IMR-90 (cell line): Measurements from ENCODE around the gene TBC1D22B. TPM values are rescaled to one million over a fixed set of nuclear protein-coding genes. Genes with fewer than 3 reads are reported as not detected.

ENCODE experiments used
- ATAC-seq: fragments of 200-7000 bp; cut with Tn5 transposase; 2 replicates; pipeline ENCODE4 v1.9.1; 2020; ENCODE audit warnings: low read depth, mild to moderate bottlenecking, moderate library complexity
- BruUV-seq: library from RNA; stranded (reverse); fragments of 400-500 nt; replicated peaks from 2 replicates; lab custom pipeline; 2021; lab: Mats Ljungman, UMichigan
- CTCF ChIA-PET: fragments of 300-600 bp; formaldehyde crosslinking; extraction: SDS; loops from one replicate; lab custom pipeline; 2021; ENCODE audit warnings: antibody characterized with exemption; lab: Yijun Ruan, JAX
- POLR2A ChIA-PET: fragments of 300-600 bp; sonication (Branson Sonifier 250); formaldehyde crosslinking; loops from one replicate; lab custom pipeline; 2022; ENCODE audit warnings: antibody characterized with exemption; ENCODE audit not compliant: unreplicated experiment; lab: Charles Lee
- DNase-seq: peaks from one replicate; pipeline ENCODE4 v3.0.0; 2013
- H2AFZ ChIP-seq: replicated peaks from 2 replicates; pipeline ENCODE3; 2013; ENCODE audit warnings: low read length, mild to moderate bottlenecking; ENCODE audit not compliant: poor library complexity
- H2AK5ac ChIP-seq: 2 replicates; pipeline ENCODE4 v1.6.1; 2013; ENCODE audit warnings: low read depth, low read length, inconsistent platforms
- H2AK9ac ChIP-seq: replicated peaks from 2 replicates; pipeline ENCODE3; 2013; ENCODE audit warnings: mild to moderate bottlenecking, low read depth, low read length, moderate library complexity; ENCODE audit not compliant: poor library complexity
- H2BK120ac ChIP-seq: 2 replicates; pipeline ENCODE4 v1.6.1; 2013; ENCODE audit warnings: low read depth, low read length, inconsistent platforms
- H2BK15ac ChIP-seq: 3 replicates; pipeline ENCODE4 v1.6.1; 2013; ENCODE audit warnings: low read depth, low read length, inconsistent platforms
- H2BK20ac ChIP-seq: 2 replicates; pipeline ENCODE4 v1.6.1; 2013; ENCODE audit warnings: low read depth, mild to moderate bottlenecking, inconsistent platforms, low read length, moderate library complexity
- H2BK5ac ChIP-seq: 2 replicates; pipeline ENCODE4 v1.6.1; 2013; ENCODE audit warnings: mild to moderate bottlenecking, low read depth, low read length, inconsistent platforms; ENCODE audit not compliant: poor library complexity, severe bottlenecking
- H3K14ac ChIP-seq: replicated peaks from 2 replicates; pipeline ENCODE4 v1.6.1; 2013; ENCODE audit warnings: low read depth, low read length, inconsistent platforms
- H3K18ac ChIP-seq: 2 replicates; pipeline ENCODE4 v1.6.1; 2013; ENCODE audit warnings: low read depth, low read length, control low read depth
- H3K23ac ChIP-seq: 2 replicates; pipeline ENCODE4 v1.6.1; 2013; ENCODE audit warnings: low read depth, low read length, inconsistent platforms
- H3K27ac ChIP-seq: 2 replicates; pipeline ENCODE4 v1.5.1; 2013; ENCODE audit warnings: mild to moderate bottlenecking, control low read depth, low read length; ENCODE audit not compliant: insufficient read depth
- H3K27me3 ChIP-seq: 2 replicates; pipeline ENCODE4 v1.6.1; 2013; ENCODE audit warnings: low read length; ENCODE audit not compliant: control insufficient read depth, insufficient read depth
- H3K36me3 ChIP-seq: 2 replicates; pipeline ENCODE4 v1.6.1; 2013; ENCODE audit warnings: low read length, mixed read lengths; ENCODE audit not compliant: control insufficient read depth, insufficient read depth
- H3K4ac ChIP-seq: 2 replicates; pipeline ENCODE4 v1.6.1; 2013; ENCODE audit warnings: low read depth, low read length, inconsistent platforms
- H3K4me1 ChIP-seq: 2 replicates; pipeline ENCODE4 v1.6.1; 2013; ENCODE audit warnings: low read length, mixed read lengths; ENCODE audit not compliant: control insufficient read depth, insufficient read depth
- H3K4me2 ChIP-seq: 2 replicates; pipeline ENCODE4 v1.6.1; 2013; ENCODE audit warnings: low read depth, mild to moderate bottlenecking, control low read depth, low read length, moderate library complexity
- H3K4me3 ChIP-seq: 2 replicates; pipeline ENCODE4 v1.5.1; 2013; ENCODE audit warnings: low read depth, mild to moderate bottlenecking, control low read depth, low read length, moderate library complexity; ENCODE audit not compliant: insufficient read depth
- H3K56ac ChIP-seq: 2 replicates; pipeline ENCODE4 v1.6.1; 2013; ENCODE audit warnings: low read length, inconsistent platforms; ENCODE audit not compliant: insufficient read depth; ENCODE audit errors: extremely low read depth
- H3K79me1 ChIP-seq, 2 experiments: 2 replicates each; pipeline ENCODE4 v1.6.1; 2013; ENCODE audit warnings: low read length in 2 of 2, inconsistent platforms in 1 of 2, low read depth in 1 of 2
- H3K9ac ChIP-seq: 2 replicates; pipeline ENCODE4 v1.6.1; 2013; ENCODE audit warnings: low read depth, low read length, control low read depth
- H3K9me1 ChIP-seq: 2 replicates; pipeline ENCODE4 v1.6.1; 2013; ENCODE audit warnings: low read length, inconsistent platforms; ENCODE audit not compliant: insufficient read depth
- H3K9me3 ChIP-seq: 2 replicates; pipeline ENCODE4 v1.6.1; 2013; ENCODE audit warnings: low read length; ENCODE audit not compliant: control insufficient read depth, insufficient read depth
- H4K20me1 ChIP-seq: 2 replicates; pipeline ENCODE4 v1.6.1; 2013; ENCODE audit warnings: low read length, inconsistent platforms; ENCODE audit not compliant: insufficient read depth
- H4K5ac ChIP-seq: 2 replicates; pipeline ENCODE4 v1.6.1; 2013; ENCODE audit warnings: mild to moderate bottlenecking, low read depth, low read length, control low read depth
- H4K8ac ChIP-seq, 2 experiments: 2 replicates each; pipeline ENCODE4 v1.6.1; 2013; ENCODE audit warnings: low read depth in 2 of 2, low read length in 2 of 2, control low read depth in 1 of 2, inconsistent platforms in 1 of 2
- H4K91ac ChIP-seq: 2 replicates; pipeline ENCODE4 v1.6.1; 2013; ENCODE audit warnings: low read depth, low read length, inconsistent platforms; ENCODE audit not compliant: insufficient read depth
- CEBPB ChIP-seq: IDR thresholded peaks from 2 replicates; pipeline ENCODE4 v1.6.1; 2012; ENCODE audit warnings: low read depth, low read length, improper control_type of control experiment
- CHD1 ChIP-seq: IDR thresholded peaks from 2 replicates; pipeline ENCODE4 v1.6.1; 2012; ENCODE audit warnings: low read depth, low read length, improper control_type of control experiment
- ELK1 ChIP-seq: fragments of 150-350 bp; IDR thresholded peaks from 2 replicates; pipeline ENCODE4 v1.6.1; 2016; ENCODE audit warnings: low read depth, mild to moderate bottlenecking, low read length, moderate library complexity, borderline replicate concordance
- FOS ChIP-seq: fragments of 150-350 bp; IDR thresholded peaks from 2 replicates; pipeline ENCODE4 v1.6.1; 2016; ENCODE audit warnings: low read depth, low read length
- MAZ ChIP-seq: IDR thresholded peaks from 2 replicates; pipeline ENCODE4 v1.6.1; 2012; ENCODE audit warnings: low read depth, mild to moderate bottlenecking, low read length, improper control_type of control experiment, moderate library complexity, borderline replicate concordance
- MXI1 ChIP-seq: IDR thresholded peaks from 2 replicates; pipeline ENCODE4 v1.6.1; 2012; ENCODE audit warnings: low read depth, mild to moderate bottlenecking, low read length, moderate library complexity, borderline replicate concordance
- RAD21 ChIP-seq: IDR thresholded peaks from 2 replicates; pipeline ENCODE4 v1.6.1; 2012; ENCODE audit warnings: low read length, improper control_type of control experiment
- RCOR1 ChIP-seq: IDR thresholded peaks from 2 replicates; pipeline ENCODE4 v1.6.1; 2012; ENCODE audit warnings: mild to moderate bottlenecking, low read length, improper control_type of control experiment; ENCODE audit not compliant: insufficient replicate concordance
- RFX5 ChIP-seq: IDR thresholded peaks from 2 replicates; pipeline ENCODE4 v1.8.0; 2012; ENCODE audit warnings: low read depth, mild to moderate bottlenecking, low read length, moderate library complexity
- WGBS, 2 experiments: methylation state at CpG; one replicate each; pipeline versions ENCODE4 v1.1.5 to v1.1.7; 2013; ENCODE audit warnings: missing lambda C conversion rate in 2 of 2; ENCODE audit not compliant: insufficient read length in 1 of 2; ENCODE audit errors: extremely low coverage in 2 of 2; 5-methylcytosine and 5-hydroxymethylcytosine counted together
- dilution Hi-C: fragments of 300-500 bp; cut with HindIII; formaldehyde crosslinking; loops from one replicate; pipeline ENCODE4 v1.14.3; 2018; ENCODE audit warnings: low sequenced_read_pairs; ENCODE audit not compliant: unreplicated experiment
- in situ Hi-C: fragments of 300-500 bp; cut with MboI; formaldehyde crosslinking; loops from 3 replicates; pipeline ENCODE4 v1.14.3; 2019; ENCODE audit warnings: low sequenced_read_pairs, inconsistent platforms, mixed read lengths
- intact Hi-C: fragments of 100-400 bp; cut with micrococcal nuclease; formaldehyde crosslinking; loops from 2 replicates; pipeline ENCODE4 v1.10.0; 2022
- polyA plus RNA-seq, 3 experiments: library from polyadenylated mRNA; depleted of rRNA; stranded (reverse); fragments of >200 nt; gene quantifications; 2 replicates each; pipeline ENCODE4 v1.2.3, GENCODE V29; 2012; ENCODE audit warnings: low replicate concordance in 1 of 3
- total RNA-seq: library from RNA; depleted of rRNA; stranded (reverse); fragments of >200 nt; gene quantifications from 2 replicates; pipeline ENCODE4 v1.2.3, GENCODE V29; 2012

Gene TBC1D22B
- total and polyA plus RNA-seq, 2 of the 4 experiments (the other 2 are of a cell fraction), result 6.6 to 7.5 TPM

- TF ChIP-seq RCOR1 (no peak), RAD21 (no peak), CEBPB (no peak), RFX5 (no peak), ELK1 (no peak), CHD1 (no peak), MXI1 (no peak), FOS (no peak), MAZ (no peak)
- no peak for ATAC-seq
- Histone ChIP-seq H3K27me3 (no peaks in the 10 kb centered on the region), H4K20me1 (peaks cover 8% of the 10 kb centered on the region; the same call in 1 of the 2 replicates), H2BK20ac (no peak overlapping the region), H3K4me3 (no peak overlapping the region), H3K18ac (no peak overlapping the region), H2BK5ac (no peak overlapping the region), H2BK15ac (no peak overlapping the region), H4K91ac (no peak overlapping the region), H3K27ac (no peak overlapping the region), H3K79me1 (peaks cover 20 to 61% of the 10 kb centered on the region in 2 experiments), H3K9me3 (no peaks in the 10 kb centered on the region), H3K4me2 (no peak overlapping the region), H2BK120ac (no peak overlapping the region), H3K9me1 (no peaks in the 10 kb centered on the region; the same call in 1 of the 2 replicates), H2AK9ac (no peak overlapping the region), H4K5ac (no peak overlapping the region), H3K4ac (no peak overlapping the region), H3K23ac (no peak overlapping the region), H3K4me1 (no peaks in the 10 kb centered on the region), H2AFZ (no peak overlapping the region), H4K8ac (no peak overlapping the region), H3K56ac (no peak overlapping the region), H2AK5ac (no peak overlapping the region), H3K36me3 (peaks cover 2% of the 10 kb centered on the region; the same call in 1 of the 2 replicates), H3K9ac (no peak overlapping the region), H3K14ac (no peak overlapping the region)
- ChIA-PET CTCF (interaction anchor here (1.2 kb wide), 1 partner anchor 15 kb away, joined by 3 read pairs; no protein-coding TSS in a partner anchor), POLR2A (no interaction called here)
- no peak for DNase-seq
- in situ Hi-C loops (no loop called here), dilution Hi-C loops (no loop called here), intact Hi-C loops (no loop called here)
- no CpG with 5 or more reads among the region's 2 CpGs for WGBS, 2 experiments
- BruUV-seq, result no TSS peak
Observed at GRCh38 chr6:37265001-37265400, 7.4 kb downstream of the TBC1D22B start.
